ENCODE results near the gene POLR2L.

The POLR2L gene

GRCh38 chr11:823441-824291, 18.7 kb downstream of the POLR2L start:
- Histone ChIP-seq H3K4me1 (peaks cover 75% of the 10 kb centered on the region), H3K27me3 (peaks cover 41% of the 10 kb centered on the region), H3K27ac (no peak overlapping the region)

GRCh38 chr11:821512-822371, 20.6 kb downstream of the POLR2L start:
- H3K9ac ChIP-seq, result peak overlapping the region; percentile 94; the same call in 1 of the 2 replicates
- peaks cover 57% of the 10 kb centered on the region for H3K4me1 ChIP-seq
- H3K36me3 ChIP-seq, result peaks cover 36% of the 10 kb centered on the region
- H3K27ac ChIP-seq, result no peak overlapping the region
- peaks cover 70% of the 10 kb centered on the region for H4K20me1 ChIP-seq
- no peak for TF ChIP-seq Cebpa-rat (IDR thresholded peaks at IDR 0.05)
- peak overlapping the region; percentile 87 for H3K4me2 ChIP-seq
- H3K27me3 ChIP-seq, result peaks cover 21% of the 10 kb centered on the region
- no peak overlapping the region for H3K4me3 ChIP-seq
- no peaks in the 10 kb centered on the region for H3K9me3 ChIP-seq

More at GRCh38 chr11:823441-824291, 18.7 kb downstream of the POLR2L start:
- no peak for TF ChIP-seq Cebpa-rat (IDR thresholded peaks at IDR 0.05)
- H3K4me2 ChIP-seq, result no peak overlapping the region
- H3K9me3 ChIP-seq, result no peaks in the 10 kb centered on the region
- H3K36me3 ChIP-seq, result peaks cover 36% of the 10 kb centered on the region
- peaks cover 89% of the 10 kb centered on the region for H4K20me1 ChIP-seq
- no peak overlapping the region for H3K9ac ChIP-seq
- no peak overlapping the region for H3K4me3 ChIP-seq

GRCh38 chr11:820655-821511, 21.4 kb downstream of the POLR2L start:
- TF ChIP-seq Cebpa-rat (IDR thresholded peaks at IDR 0.05), result no peak
- H3K27me3 ChIP-seq, result peaks cover 13% of the 10 kb centered on the region
- peak overlapping the region; percentile 94 for H3K9ac ChIP-seq
- no peaks in the 10 kb centered on the region for H3K9me3 ChIP-seq
- peaks cover 41% of the 10 kb centered on the region for H3K36me3 ChIP-seq
- peak overlapping the region; percentile 87 for H3K4me2 ChIP-seq
- peak overlapping the region; percentile 90 for H3K27ac ChIP-seq
- H3K4me3 ChIP-seq, result peak overlapping the region; percentile 88
- peaks cover 65% of the 10 kb centered on the region for H4K20me1 ChIP-seq
- H3K4me1 ChIP-seq, result peaks cover 49% of the 10 kb centered on the region

GRCh38 chr11:819943-820649, 22.2 kb downstream of the POLR2L start:
- Histone ChIP-seq H3K9ac (peak overlapping the region; percentile 94), H4K20me1 (peaks cover 60% of the 10 kb centered on the region), H3K27me3 (peaks cover 5% of the 10 kb centered on the region), H3K27ac (peak overlapping the region; percentile 90), H3K9me3 (no peaks in the 10 kb centered on the region), H3K4me3 (peak overlapping the region; percentile 88), H3K4me2 (peak overlapping the region; percentile 87), H3K36me3 (peaks cover 41% of the 10 kb centered on the region), H3K4me1 (peaks cover 41% of the 10 kb centered on the region)
- no peak for TF ChIP-seq Cebpa-rat (IDR thresholded peaks at IDR 0.05)

GRCh38 chr11:819129-819931, 23.0 kb downstream of the POLR2L start:
- Histone ChIP-seq H3K27me3 (no peaks in the 10 kb centered on the region), H3K4me1 (peaks cover 33% of the 10 kb centered on the region), H3K36me3 (peaks cover 41% of the 10 kb centered on the region), H3K4me3 (peak overlapping the region; percentile 88), H3K27ac (peak overlapping the region; percentile 90), H3K9me3 (no peaks in the 10 kb centered on the region), H3K4me2 (peak overlapping the region; percentile 89), H4K20me1 (peaks cover 52% of the 10 kb centered on the region), H3K9ac (peak overlapping the region; percentile 94)
- TF ChIP-seq Cebpa-rat (IDR thresholded peaks at IDR 0.05), result no peak

GRCh38 chr11:818396-819128, 23.8 kb downstream of the POLR2L start, which contains the start of gene PNPLA2:
PNPLA2 (plus strand) TSS chr11:818914; CDS start chr11:819719, 805 bp downstream.
- H3K9ac ChIP-seq, result peak within 1 kb of the TSS; percentile 94
- H3K27me3 ChIP-seq, result no peaks in the 10 kb centered on the region
- peaks cover 51% of the 10 kb centered on the region for H4K20me1 ChIP-seq
- H3K4me2 ChIP-seq, result peak within 1 kb of the TSS; percentile 89
- H3K9me3 ChIP-seq, result no peaks in the 10 kb centered on the region
- H3K4me3 ChIP-seq, result peak within 1 kb of the TSS; percentile 88
- TF ChIP-seq Cebpa-rat (IDR thresholded peaks at IDR 0.05), result no peak
- peaks cover 33% of the 10 kb centered on the region for H3K4me1 ChIP-seq
- peaks cover 41% of the 10 kb centered on the region for H3K36me3 ChIP-seq
- peak within 1 kb of the TSS; percentile 90 for H3K27ac ChIP-seq

GRCh38 chr11:816433-816779, 25.9 kb downstream of the POLR2L start:
- H3K4me3 ChIP-seq, result no peak overlapping the region
- no peak overlapping the region for H3K4me2 ChIP-seq
- TF ChIP-seq Cebpa-rat (IDR thresholded peaks at IDR 0.05), result no peak
- no peak overlapping the region for H3K9ac ChIP-seq
- H3K27me3 ChIP-seq, result no peaks in the 10 kb centered on the region
- no peak overlapping the region for H3K27ac ChIP-seq
- peaks cover 43% of the 10 kb centered on the region for H3K4me1 ChIP-seq
- H4K20me1 ChIP-seq, result peaks cover 51% of the 10 kb centered on the region
- no peaks in the 10 kb centered on the region for H3K9me3 ChIP-seq
- H3K36me3 ChIP-seq, result peaks cover 50% of the 10 kb centered on the region

Data from BLaER1 (cell line).